Heart left ventricle (tissue), 16 donors: ENCODE data around the gene AAGAB. TPM values are rescaled to one million over a fixed set of nuclear protein-coding genes. Genes with fewer than 3 reads are reported as not detected.
A peak's percentile ranks its signal among the peaks of the same experiment; 100 is the strongest.

Experiments used
- ATAC-seq, 4 donors: fragments of 200-7000 bp; cut with Tn5 transposase; one replicate each; pipeline ENCODE4 v1.9.1; 2020 to 2022; ENCODE audit warnings: moderate library complexity in 4 of 4, mild to moderate bottlenecking in 3 of 4, moderate number of reproducible peaks in 1 of 4
- DNase-seq, 5 donors: peaks; one replicate each; pipeline ENCODE4 v3.0.0-alpha.2; 2020
- H3K27ac ChIP-seq, 12 donors: fragments of 200-600 bp; sonication (generic) in 4 of 12; one replicate each; pipeline versions ENCODE4 v1.5.0 to v1.8.0; 2016 to 2022; ENCODE audit warnings: mild to moderate bottlenecking in 2 of 12
- H3K27me3 ChIP-seq, 9 donors: fragments of 200-600 bp; sonication (generic) in 2 of 9; one replicate each; pipeline versions ENCODE4 v1.5.1 to v1.8.0; 2016 to 2022; ENCODE audit warnings: mild to moderate bottlenecking in 3 of 9
- H3K36me3 ChIP-seq, 9 donors: fragments of 200-600 bp; sonication (generic) in 2 of 9; one replicate each; pipeline versions ENCODE4 v1.5.0 to v1.8.0; 2018 to 2022; ENCODE audit warnings: mild to moderate bottlenecking in 2 of 9
- H3K4me1 ChIP-seq, 12 donors: fragments of 200-600 bp; sonication (generic) in 4 of 12; one replicate each; pipeline versions ENCODE4 v1.5.0 to v1.8.0; 2016 to 2022; ENCODE audit warnings: mild to moderate bottlenecking in 3 of 12
- H3K4me3 ChIP-seq, 12 donors: fragments of 200-600 bp; sonication (generic) in 4 of 12; one replicate each; pipeline versions ENCODE4 v1.5.0 to v1.8.0; 2017 to 2022; ENCODE audit warnings: mild to moderate bottlenecking in 9 of 12, moderate library complexity in 4 of 12
- H3K9me3 ChIP-seq, 12 donors: fragments of 200-600 bp; sonication (generic) in 4 of 12; one replicate each; pipeline versions ENCODE4 v1.5.0 to v1.8.0; 2016 to 2022; ENCODE audit warnings: mild to moderate bottlenecking in 1 of 12
- POLR2A ChIP-seq, 2 donors: fragments of 450-650 bp; IDR thresholded peaks; one replicate each; pipeline ENCODE4 v1.6.1; 2017; ENCODE audit warnings: antibody characterized with exemption in 2 of 2, mild to moderate bottlenecking in 2 of 2, moderate library complexity in 2 of 2
- WGBS, 4 donors: extraction: QIAGEN DNeasy Blood & Tissue Kit in 2 of 4; methylation state at CpG; one replicate each; pipeline versions ENCODE4 v1.1.5 to v1.1.7; 2013 to 2018; 5-methylcytosine and 5-hydroxymethylcytosine counted together
- intact Hi-C, 10 donors: fragments of 100-400 bp; cut with DNase I; formaldehyde crosslinking; loops; one replicate each; pipeline versions ENCODE4 v1.11.1 to v1.14.2; 2022
- polyA plus RNA-seq, 2 donors: library from polyadenylated mRNA; stranded (reverse); fragments of 200-250 nt; gene quantifications; one replicate each; pipeline ENCODE4 v1.2.3, GENCODE V29; 2013
- total RNA-seq, 9 donors: library from RNA; depleted of rRNA in 2 of 9; stranded (reverse); fragments of >200 nt in 2 of 9; fragmentation: NEBNext Ultra II Directional in 3 of 9; extraction: Animal tissue kit (Norgen Biotek cat#: 25700) in 3 of 9; gene quantifications; one replicate each; pipeline versions ENCODE4 v1.1.0 to v1.2.4, GENCODE V29; 2016 to 2023
- TF ChIP-seq, protein P1 (sequence below), 12 donors: fragments of 200-600 bp; sonication (generic) in 4 of 12; IDR thresholded peaks; one replicate each; pipeline versions ENCODE4 v1.5.0 to v1.8.0; 2018 to 2022; ENCODE audit warnings: antibody characterized with exemption in 12 of 12, mild to moderate bottlenecking in 5 of 12
- donor health status: ischemic (EF 13 %, LVEDD 7.1; RV severe dilation, severe dysfunction).
- donor health status: healthy with polysubstance abuse.
- donor health status: DM: no; HTN: yes; CAD: no.
- donor health status: DM: no; HTN: no; CAD: no.
- donor health status: ischemic (EF 25% LVEDD 6.9; RV normal size, moderate dysfunction).
- donor health status: ischemic (EF 25% LVEDD 5.7; RV mildly dilated, moderate dysfunction).
- donor health status: healthy.
- donor health status: DM: yes; HTN: yes; CAD: no.
- donor health status: ischemic (EF 35%, LVEDD 5.7; RV mildly dilated, moderate dysfunction).
- donor health status: nonischemic (EF 11% LVEDD 7.7; RV severe dilation, severe dysfunction).
- donor health status: DM: yes; HTN: yes; CAD: no.
- donor health status: PGD.
- donor health status: ischemic (EF 29% LVEDD 5.4; RV normal size, mild dysfunction).
- donor health status: nonischemic (EF 23%, LVEDD 6.1; RV moderate dilation, normal function).

AAGAB gene
- total and polyA plus RNA-seq, 11 donors = 5.4 to 43.4 (median 28.0) TPM

DNA sequence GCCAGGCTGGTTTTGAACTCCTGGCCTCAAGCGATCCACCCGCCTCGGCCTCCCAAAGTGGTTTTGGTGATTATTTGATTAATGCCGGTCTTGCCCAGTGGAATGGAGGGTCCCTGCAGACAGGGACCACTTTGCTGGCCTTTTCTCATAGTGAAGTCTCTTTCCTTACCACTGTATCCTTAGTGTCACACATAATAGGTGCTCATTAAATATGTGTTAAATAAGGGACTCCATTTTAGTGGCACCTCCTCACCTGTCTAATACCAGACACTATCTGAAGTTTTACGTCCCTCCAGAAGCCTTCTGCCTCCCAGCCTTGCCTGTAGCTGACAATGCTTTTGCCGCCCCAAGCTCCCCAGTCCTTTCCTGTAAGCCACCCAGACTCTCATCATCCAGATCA, 91.3 kb downstream of the AAGAB start:
- ATAC-seq (no peak), DNase-seq (no peak)
- Histone ChIP-seq H3K4me1 (peaks cover 6 to 80% (median 54%) of the 10 kb centered on the region in 12 donors), H3K27ac (no peak overlapping the region), H3K9me3 (no peaks in the 10 kb centered on the region), H3K27me3 (no peaks in the 10 kb centered on the region), H3K4me3 (no peak overlapping the region), H3K36me3 (peaks cover 0 to 32% (median 23%) of the 10 kb centered on the region in 9 donors)
- TF ChIP-seq, protein P1, sequence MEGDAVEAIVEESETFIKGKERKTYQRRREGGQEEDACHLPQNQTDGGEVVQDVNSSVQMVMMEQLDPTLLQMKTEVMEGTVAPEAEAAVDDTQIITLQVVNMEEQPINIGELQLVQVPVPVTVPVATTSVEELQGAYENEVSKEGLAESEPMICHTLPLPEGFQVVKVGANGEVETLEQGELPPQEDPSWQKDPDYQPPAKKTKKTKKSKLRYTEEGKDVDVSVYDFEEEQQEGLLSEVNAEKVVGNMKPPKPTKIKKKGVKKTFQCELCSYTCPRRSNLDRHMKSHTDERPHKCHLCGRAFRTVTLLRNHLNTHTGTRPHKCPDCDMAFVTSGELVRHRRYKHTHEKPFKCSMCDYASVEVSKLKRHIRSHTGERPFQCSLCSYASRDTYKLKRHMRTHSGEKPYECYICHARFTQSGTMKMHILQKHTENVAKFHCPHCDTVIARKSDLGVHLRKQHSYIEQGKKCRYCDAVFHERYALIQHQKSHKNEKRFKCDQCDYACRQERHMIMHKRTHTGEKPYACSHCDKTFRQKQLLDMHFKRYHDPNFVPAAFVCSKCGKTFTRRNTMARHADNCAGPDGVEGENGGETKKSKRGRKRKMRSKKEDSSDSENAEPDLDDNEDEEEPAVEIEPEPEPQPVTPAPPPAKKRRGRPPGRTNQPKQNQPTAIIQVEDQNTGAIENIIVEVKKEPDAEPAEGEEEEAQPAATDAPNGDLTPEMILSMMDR (IDR thresholded peaks at IDR 0.05) = no peak
- TF ChIP-seq POLR2A (IDR thresholded peaks at IDR 0.05) = no peak
- WGBS, 4 donors = 91 to 97% (median 97%) methylated on average over 6 of the region's 6 CpGs
- intact Hi-C loops = loop anchor here in 1 of 10 donors (5.0 kb wide), 1 partner anchor 36 kb away; no protein-coding TSS in a partner anchor

DNA sequence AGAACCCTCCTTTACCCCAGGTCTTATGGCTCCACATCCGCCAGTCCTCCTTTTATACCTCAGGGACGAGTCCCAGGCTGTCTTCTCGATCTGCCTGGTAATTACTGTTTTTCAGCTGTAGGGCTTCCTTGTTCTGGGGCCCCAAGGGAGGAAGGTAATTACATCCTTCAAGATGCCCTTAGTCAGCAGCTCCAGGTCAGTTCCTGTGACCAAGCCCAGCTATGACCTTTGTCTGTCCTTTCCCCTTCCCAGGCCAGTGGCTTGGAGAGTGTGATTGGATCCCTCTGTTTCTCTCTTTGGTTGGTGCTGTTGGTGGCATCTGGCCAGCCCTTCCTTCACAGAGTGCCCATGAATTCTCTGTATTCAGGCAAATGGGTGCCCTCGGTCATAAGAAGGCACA, 92.6 kb downstream of the AAGAB start:
- H3K4me1 ChIP-seq = peaks cover 7 to 79% (median 52%) of the 10 kb centered on the region in 12 donors
- H3K36me3 ChIP-seq = peaks cover 0 to 20% (median 15%) of the 10 kb centered on the region in 9 donors
- no peaks in the 10 kb centered on the region for H3K9me3 ChIP-seq
- WGBS, 4 donors = 77 to 81% (median 79%) methylated on average over 4 of the region's 4 CpGs
- H3K27ac ChIP-seq = no peak overlapping the region
- intact Hi-C loops = loop anchor here in 1 of 10 donors (5.0 kb wide), 1 partner anchor 35 kb away; no protein-coding TSS in a partner anchor
- ATAC-seq (peak in 1 of 4 donors; percentile 3), DNase-seq (no peak)
- TF ChIP-seq POLR2A (IDR thresholded peaks at IDR 0.05) = no peak
- TF ChIP-seq, protein P1 (IDR thresholded peaks at IDR 0.05) = no peak
- no peaks in the 10 kb centered on the region for H3K27me3 ChIP-seq
- no peak overlapping the region for H3K4me3 ChIP-seq

DNA sequence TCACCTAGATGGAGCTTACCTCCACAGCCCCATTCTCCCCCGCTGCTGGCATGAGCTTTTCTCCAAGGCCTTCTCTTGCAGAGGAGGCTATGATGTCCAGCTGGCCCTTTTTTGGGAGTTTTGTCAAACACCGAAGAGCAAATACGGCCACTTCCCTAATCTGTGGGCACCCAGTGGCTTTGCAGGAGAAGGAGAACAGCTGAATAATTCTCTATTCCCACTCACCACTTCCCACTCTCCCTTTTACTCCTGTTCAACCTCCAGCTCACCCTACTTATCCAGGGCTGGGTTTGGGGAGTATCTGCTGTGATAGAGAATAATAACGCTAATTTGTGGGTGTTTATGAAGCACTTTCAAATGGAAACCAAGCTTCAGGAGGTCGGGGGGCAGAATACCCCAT, 93.0 kb downstream of the AAGAB start:
- 86 to 93% (median 91%) methylated on average over 5 of the region's 5 CpGs for WGBS, 4 donors
- no peak for DNase-seq

DNA sequence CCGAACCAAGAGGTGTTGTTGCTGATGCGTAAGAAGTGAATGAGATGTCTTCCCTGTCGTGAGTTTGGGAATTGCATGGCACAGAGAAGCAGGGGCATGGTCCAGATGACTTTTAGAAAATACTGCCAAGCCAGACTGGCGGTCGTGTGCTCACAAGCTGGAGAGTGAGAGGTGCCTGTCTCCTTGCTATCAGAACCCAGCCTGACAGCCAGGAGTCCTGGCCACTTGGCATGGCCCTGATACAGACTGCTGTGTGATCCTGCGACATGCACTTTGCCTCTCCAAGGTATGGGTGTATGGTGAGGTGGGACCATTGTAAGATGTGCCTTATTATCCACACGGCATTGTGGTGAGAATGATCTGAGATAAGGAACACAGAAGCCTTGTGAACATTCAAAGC, 96.1 kb downstream of the AAGAB start:
- 45 to 61% (median 54%) methylated on average over 7 of the region's 7 CpGs for WGBS, 4 donors
- intact Hi-C loops = loop anchor here in 1 of 10 donors (5.0 kb wide), 1 partner anchor 91 kb away; the partner anchor contains the start of gene SMAD3
- DNase-seq (no peak), ATAC-seq (peak in 2 of 4 donors; percentile 48 to 60)
- TF ChIP-seq, protein P1 (IDR thresholded peaks at IDR 0.05) = no peak
- TF ChIP-seq POLR2A (IDR thresholded peaks at IDR 0.05) = no peak
- Histone ChIP-seq H3K27me3 (no peaks in the 10 kb centered on the region), H3K9me3 (no peaks in the 10 kb centered on the region), H3K27ac (peak overlapping the region in 9 of 12 donors; percentile 16 to 66 (median 44)), H3K4me3 (no peak overlapping the region), H3K4me1 (peaks cover 4 to 52% (median 29%) of the 10 kb centered on the region in 12 donors), H3K36me3 (no peaks in the 10 kb centered on the region)

More for the DNA sequence above, 93.0 kb downstream of the AAGAB start:
- peak overlapping the region in 1 of 12 donors; percentile 11 for H3K27ac ChIP-seq
- TF ChIP-seq POLR2A (IDR thresholded peaks at IDR 0.05) = no peak
- TF ChIP-seq, protein P1 (IDR thresholded peaks at IDR 0.05) = no peak
- H3K9me3 ChIP-seq = no peaks in the 10 kb centered on the region
- H3K4me3 ChIP-seq = no peak overlapping the region
- peaks cover 7 to 74% (median 51%) of the 10 kb centered on the region in 12 donors for H3K4me1 ChIP-seq
- intact Hi-C loops = loop anchor here in 1 of 10 donors (5.0 kb wide), 1 partner anchor 34 kb away; no protein-coding TSS in a partner anchor
- no peaks in the 10 kb centered on the region for H3K27me3 ChIP-seq
- H3K36me3 ChIP-seq = peaks cover 0 to 16% (median 10%) of the 10 kb centered on the region in 9 donors
- ATAC-seq = no peak
